AML-193 (cell line): ENCODE measurements around the gene GUCD1.

Experiments used
- DNase-seq, 2 experiments: peaks; one replicate each; lab custom pipeline; 2025; lab: John Stamatoyannopoulos, UW

GUCD1 gene

GRCh38 chr22:24529898-24530297 is 25.0 kb downstream of the GUCD1 start:
- no peak for DNase-seq

GRCh38 chr22:24526191-24526590 is 28.7 kb downstream of the GUCD1 start:
- no peak for DNase-seq

- peak; percentile 80 to 83 for DNase-seq
Measured at GRCh38 chr22:24525416-24526037, 29.4 kb downstream of the GUCD1 start.

- no peak for DNase-seq
Measured at GRCh38 chr22:24523873-24524272, 31.1 kb downstream of the GUCD1 start.

- peak; percentile 59 to 63 for DNase-seq
Measured at GRCh38 chr22:24521791-24522245, 33.1 kb downstream of the GUCD1 start.

- DNase-seq = no peak
Measured at GRCh38 chr22:24519496-24519895, 35.4 kb downstream of the GUCD1 start.

GRCh38 chr22:24518771-24519485 is 36.0 kb downstream of the GUCD1 start:
- DNase-seq = no peak

GRCh38 chr22:24518228-24518627 is 36.7 kb downstream of the GUCD1 start:
- no peak for DNase-seq

GRCh38 chr22:24517446-24517845 is 37.5 kb downstream of the GUCD1 start:
- DNase-seq = no peak

GRCh38 chr22:24516301-24516737 is 38.6 kb downstream of the GUCD1 start:
- no peak for DNase-seq

- no peak for DNase-seq
Measured at GRCh38 chr22:24515027-24515338, 40.0 kb downstream of the GUCD1 start.

GRCh38 chr22:24514241-24515026 is 40.5 kb downstream of the GUCD1 start:
- no peak for DNase-seq

GRCh38 chr22:24513378-24514240 is 41.3 kb downstream of the GUCD1 start:
- no peak for DNase-seq

GRCh38 chr22:24512043-24512442 is 42.9 kb downstream of the GUCD1 start:
- peak; percentile 65 to 70 for DNase-seq

GRCh38 chr22:24510637-24511625 is 44.0 kb downstream of the GUCD1 start:
- peak; percentile 95 to 96 for DNase-seq

- DNase-seq = no peak
Measured at GRCh38 chr22:24507716-24508115, 47.2 kb downstream of the GUCD1 start.

- no peak for DNase-seq
Measured at GRCh38 chr22:24506802-24507438, 48.0 kb downstream of the GUCD1 start.

- DNase-seq = no peak
Measured at GRCh38 chr22:24504956-24505736, 49.8 kb downstream of the GUCD1 start.

- DNase-seq = no peak
Measured at GRCh38 chr22:24504540-24504939, 50.4 kb downstream of the GUCD1 start.
